ENCODE measurements around the gene ACSM4.

DNA sequence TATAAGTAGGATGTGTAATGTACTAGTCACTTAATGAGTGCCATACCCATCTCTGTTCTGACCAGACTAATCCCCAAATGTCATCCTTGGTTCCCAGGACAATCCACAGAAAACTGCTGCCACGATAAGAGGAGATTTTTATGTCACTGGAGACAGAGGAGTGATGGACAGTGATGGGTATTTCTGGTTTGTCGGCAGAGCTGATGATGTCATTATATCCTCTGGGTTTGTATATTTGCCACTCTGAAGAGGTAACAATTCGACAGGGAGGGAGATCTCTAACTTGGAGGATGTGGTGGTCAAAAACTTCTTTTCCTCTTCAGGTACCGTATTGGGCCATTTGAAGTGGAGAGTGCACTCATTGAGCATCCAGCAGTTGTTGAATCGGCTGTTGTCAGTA lies 20.3 kb downstream of the ACSM4 start:
- TF ChIP-seq, protein P1, sequence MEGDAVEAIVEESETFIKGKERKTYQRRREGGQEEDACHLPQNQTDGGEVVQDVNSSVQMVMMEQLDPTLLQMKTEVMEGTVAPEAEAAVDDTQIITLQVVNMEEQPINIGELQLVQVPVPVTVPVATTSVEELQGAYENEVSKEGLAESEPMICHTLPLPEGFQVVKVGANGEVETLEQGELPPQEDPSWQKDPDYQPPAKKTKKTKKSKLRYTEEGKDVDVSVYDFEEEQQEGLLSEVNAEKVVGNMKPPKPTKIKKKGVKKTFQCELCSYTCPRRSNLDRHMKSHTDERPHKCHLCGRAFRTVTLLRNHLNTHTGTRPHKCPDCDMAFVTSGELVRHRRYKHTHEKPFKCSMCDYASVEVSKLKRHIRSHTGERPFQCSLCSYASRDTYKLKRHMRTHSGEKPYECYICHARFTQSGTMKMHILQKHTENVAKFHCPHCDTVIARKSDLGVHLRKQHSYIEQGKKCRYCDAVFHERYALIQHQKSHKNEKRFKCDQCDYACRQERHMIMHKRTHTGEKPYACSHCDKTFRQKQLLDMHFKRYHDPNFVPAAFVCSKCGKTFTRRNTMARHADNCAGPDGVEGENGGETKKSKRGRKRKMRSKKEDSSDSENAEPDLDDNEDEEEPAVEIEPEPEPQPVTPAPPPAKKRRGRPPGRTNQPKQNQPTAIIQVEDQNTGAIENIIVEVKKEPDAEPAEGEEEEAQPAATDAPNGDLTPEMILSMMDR (IDR thresholded peaks at IDR 0.05): no peak
- TF ChIP-seq POLR2A (IDR thresholded peaks at IDR 0.05): no peak

Measured in gastroesophageal sphincter (tissue), 3 donors.